GM18508 (cell line): ENCODE measurements around the gene SLC9C2.
"Not testable (repeated sequence)": the region's sequence is repeated elsewhere in the genome, so short reads cannot be mapped to it uniquely, and the experiment has no call there.

Experiments used
- ATAC-seq: cut with Tn5 transposase; IDR thresholded peaks from one replicate; pipeline ENCODE4 v1.9.1; 2021; ENCODE audit warnings: moderate number of reproducible peaks; ENCODE audit not compliant: insufficient read depth, unreplicated experiment

The SLC9C2 gene

DNA sequence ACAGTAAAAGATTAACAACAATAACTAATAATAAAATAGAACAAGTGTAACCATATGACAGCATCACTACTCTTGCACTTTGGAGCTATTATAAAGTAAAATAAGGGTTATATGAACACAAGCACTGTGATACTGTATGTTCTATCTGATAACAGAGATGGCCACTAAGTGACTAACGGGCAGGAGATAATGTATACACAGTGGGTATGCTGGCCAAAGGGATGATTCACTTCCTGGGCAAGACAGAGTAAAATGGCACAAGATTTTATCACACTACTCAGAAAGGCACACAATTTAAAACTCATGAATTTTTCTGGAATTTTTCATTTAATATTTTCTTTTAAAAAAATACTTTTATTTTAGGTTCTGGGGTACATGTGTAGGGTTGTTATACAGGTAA lies 12.3 kb downstream of the SLC9C2 start:
- no peak for ATAC-seq

DNA sequence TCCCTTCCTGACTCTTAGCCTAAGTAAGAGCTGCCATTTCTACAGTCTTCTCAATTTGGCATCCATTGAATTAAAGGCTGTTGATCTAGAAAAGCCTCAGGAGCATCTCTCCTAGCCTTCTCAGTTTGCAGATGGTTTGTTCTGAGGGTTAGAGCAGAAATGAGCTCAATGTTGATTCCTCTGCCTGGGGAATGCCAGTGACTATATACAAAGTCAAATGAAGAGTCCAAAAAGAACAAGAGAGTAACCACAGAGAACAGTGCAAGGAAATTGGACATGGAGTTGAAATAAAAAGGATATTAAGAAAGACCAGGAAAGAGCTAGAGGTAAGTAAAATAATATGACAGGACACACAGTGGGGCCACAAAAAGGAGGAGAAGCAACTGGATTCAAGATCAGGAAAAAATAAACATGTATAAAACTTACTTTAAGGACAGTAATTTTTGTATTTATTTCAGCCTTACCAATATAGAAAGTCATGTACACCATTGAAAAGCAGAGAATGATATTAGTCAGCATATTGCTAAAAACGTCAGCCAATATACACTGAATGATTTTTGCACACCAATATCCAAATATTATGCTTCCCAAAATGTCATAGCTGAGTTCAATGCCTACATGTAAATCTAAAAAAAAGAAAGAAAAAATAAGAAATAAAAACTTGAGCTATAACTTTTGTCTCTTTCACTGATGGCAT lies 21.3 kb downstream of the SLC9C2 start:
- ATAC-seq = no peak

DNA sequence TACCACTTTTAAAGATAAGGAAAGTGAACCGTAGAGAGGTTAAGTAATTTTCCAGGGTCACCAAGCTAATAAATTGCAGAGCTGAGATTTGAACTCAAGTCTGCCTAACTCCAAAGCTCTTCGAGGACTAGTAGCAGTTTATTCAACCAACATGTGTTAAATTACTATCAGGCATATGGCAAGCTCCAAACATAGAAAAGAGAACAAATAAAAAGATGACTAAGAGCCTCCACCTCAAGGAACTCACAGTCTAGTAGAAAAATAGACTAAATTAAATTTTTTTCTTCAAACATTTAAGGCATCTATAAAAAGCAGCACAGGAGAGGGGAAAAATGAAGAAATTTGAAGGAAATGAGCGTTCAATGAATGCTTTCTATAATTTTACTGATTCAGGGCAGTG lies 22.2 kb downstream of the SLC9C2 start:
- no peak for ATAC-seq

DNA sequence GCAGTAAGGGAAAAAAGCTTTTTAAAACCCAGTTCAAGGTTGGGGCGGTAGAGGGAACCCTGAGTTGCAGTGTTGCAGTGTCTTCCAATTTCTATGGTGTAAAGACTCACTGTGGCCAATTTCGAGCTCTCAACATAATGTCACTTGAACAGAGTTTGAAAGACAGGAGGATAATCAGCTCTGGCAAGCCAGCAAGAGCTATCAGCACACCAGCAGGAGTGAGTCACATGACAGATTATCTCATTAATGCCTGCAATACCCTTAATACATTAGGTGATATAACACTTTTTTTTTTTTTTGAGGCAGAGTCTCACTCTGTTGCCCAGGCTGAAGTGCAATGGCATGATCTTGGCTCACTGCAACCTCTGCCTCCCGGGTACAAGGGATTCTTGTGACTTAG lies 22.8 kb downstream of the SLC9C2 start:
- no peak for ATAC-seq

DNA sequence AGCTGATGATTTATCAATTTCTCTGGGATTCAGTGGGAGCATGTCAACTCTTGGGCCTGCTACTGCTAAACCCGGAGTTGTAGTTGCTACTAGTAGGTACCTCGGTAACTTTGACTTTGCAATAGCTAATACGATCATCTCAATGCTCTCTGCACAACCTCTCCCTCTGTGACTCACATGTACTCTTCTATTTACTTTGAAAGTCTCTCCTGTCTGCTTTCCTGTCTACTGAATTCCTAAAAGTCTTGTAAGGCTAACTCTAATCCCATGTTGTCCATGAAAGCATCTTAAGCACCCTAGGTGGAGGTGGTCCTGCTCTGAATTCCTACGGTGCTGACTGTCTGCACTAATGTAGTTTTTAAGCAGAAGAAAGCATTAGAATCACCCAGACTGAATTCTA lies 29.3 kb downstream of the SLC9C2 start:
- ATAC-seq = no peak

DNA sequence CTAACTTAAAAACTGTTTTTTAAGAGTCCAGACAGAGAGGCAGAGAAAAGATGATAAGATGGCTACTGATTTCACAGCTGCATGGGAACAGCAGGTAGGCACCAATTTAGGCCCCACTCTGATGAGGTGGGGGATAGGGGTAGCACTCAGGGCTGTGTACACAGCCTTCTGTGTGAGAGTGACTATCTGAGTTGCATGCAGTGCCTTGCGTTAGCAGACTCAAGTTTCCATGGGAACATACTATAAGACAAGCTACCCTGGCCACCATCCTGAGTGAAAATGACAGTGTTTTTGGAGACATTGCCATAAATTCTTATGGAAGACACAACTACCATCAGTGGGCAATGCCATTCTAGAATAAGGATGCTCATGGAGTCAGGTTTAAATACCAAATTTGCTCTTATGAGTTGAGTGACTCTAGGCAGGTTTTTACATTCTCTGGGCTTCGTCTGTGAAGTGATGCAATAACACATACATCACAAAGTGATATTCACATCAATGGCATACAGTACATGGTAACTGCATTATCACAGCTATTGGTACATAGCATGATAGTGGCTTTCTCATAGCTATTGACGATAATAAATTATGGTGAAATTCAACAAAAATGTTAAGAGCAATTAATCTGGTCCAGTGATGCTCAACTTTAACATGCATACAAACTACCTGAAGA lies 30.5 kb downstream of the SLC9C2 start:
- ATAC-seq = no peak

DNA sequence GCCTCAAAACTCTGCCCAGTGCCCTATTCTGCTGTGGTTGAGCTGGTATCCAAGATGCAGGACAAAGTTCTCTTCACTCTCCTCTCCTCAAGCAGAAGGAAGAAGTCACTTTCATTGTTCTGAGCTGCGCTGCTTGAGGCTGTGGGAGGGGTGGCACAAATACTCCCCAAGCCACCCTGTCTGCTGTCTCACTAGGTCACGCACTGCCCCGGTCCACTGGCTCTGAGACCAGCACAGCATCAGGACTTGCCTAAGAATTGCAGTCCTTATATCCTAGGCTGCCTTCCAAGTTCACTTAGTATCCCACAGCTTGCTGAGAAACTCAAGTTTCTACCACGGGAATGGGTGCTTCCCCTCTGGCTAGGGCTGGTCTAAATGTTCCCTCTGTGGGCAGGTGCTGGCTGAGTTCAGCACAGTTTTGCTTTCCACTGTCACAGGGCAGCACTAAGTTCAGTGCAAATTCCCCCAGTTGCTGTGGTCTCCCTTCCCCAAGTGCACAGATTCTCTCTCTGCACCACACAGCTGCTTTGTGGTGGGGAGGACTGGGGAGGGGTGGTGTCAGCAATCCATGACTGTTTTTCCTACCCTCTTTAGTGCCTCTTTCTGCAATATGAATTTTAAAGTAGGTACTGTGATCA lies 32.4 kb downstream of the SLC9C2 start:
- ATAC-seq = no peak

DNA sequence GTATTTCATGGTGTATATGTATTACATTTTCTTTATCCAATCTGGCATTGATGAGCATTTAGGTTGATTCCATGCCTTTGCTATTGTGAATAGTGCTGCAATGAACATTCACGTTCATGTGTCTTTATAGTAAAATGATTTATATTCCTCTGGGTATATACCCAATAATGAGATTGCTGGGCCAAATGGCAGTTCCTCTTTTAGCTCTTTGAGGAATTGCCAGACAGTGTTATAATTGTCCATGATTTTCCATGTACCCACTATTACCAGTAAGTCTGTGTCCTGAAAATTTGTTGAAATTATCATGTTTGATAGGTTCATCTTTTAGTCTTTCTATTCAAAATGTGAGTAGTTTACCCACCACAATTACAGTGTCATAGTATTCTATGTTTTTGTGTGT lies 34.4 kb downstream of the SLC9C2 start:
- ATAC-seq = no peak

DNA sequence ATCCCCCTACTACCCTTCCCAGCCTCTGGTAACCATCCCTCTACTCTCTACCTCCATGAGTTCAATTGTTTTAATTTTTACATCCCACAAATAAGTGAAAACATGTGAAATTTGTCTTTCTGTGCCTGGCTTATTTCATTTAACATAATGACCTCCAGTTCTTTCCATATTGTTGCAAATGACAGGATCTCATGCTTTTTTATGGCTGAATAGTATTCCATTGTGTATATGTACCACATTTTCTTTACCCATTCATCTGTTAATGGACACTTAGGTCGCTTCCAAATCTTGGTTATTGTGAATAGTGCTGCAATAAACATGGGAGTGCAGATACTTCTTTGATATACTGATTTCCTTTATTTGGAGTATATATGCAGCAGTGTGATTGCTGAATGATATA lies 39.0 kb downstream of the SLC9C2 start:
- ATAC-seq = not testable (repeated sequence)

DNA sequence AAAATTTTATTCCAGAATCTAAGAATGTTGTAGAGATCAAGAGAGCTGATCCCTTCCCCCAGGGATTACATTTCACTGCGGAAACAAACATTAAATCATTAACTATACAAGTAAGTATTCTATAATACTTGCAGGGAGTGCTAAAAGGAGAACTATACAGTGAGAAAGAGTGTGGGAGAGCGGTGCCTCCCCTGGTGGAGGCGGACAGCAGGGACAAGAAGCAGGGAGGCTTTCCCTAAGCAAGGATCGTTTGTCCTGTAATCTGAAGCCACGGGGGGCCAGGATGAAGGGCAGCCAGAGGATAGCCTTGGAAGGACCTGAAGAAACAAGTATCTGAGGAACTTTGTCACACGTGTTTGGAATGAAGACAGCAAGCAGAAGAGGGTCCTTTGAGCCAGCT lies 40.1 kb downstream of the SLC9C2 start:
- ATAC-seq = no peak

DNA sequence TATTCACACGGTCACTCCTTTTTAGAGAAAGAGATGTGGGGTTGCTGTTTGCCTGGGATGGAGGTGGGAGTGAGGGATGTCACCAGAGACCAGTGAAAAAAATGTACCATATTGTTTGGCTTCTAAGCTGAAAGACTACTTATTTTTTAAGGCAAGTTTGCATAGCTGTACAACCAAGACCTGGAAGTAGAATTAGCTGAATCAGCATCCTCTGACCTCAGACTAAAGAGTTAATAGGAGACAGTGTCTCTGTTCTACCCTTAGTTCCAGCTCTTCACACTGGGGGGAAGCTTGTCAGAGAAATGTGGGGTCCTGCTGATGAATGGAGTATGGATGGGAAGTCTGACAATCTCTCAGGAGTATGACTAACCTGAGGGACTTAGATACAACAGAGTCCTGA lies 41.6 kb downstream of the SLC9C2 start:
- ATAC-seq = no peak

DNA sequence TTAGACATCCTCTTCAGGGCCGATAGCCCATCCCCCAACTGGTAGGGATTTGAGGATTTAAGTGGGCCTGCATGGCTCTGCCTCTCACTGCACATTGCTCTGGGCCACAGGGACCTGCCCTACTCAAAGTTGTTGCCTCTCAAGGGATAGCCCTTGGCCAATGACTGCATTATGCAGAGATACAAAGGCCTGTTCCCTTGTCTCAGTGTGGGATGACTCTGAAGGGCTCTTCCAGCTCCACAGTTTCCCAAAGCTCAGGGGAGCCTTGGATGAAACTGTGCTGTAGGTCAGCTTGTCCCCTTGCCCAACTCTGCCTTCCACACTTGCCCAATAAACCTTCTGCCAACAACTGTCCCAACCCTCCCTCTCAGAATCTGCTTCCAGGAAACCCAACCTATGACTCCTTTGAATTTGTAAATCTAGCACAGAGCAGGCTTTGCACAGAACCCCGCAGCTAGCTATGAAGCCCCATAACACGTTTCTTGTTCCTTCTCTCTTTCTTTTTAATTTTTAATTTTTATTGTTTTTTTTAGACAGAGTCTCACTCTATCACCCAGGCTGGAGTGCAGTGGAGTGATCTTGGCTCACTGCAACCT lies 42.5 kb downstream of the SLC9C2 start:
- ATAC-seq = no peak

DNA sequence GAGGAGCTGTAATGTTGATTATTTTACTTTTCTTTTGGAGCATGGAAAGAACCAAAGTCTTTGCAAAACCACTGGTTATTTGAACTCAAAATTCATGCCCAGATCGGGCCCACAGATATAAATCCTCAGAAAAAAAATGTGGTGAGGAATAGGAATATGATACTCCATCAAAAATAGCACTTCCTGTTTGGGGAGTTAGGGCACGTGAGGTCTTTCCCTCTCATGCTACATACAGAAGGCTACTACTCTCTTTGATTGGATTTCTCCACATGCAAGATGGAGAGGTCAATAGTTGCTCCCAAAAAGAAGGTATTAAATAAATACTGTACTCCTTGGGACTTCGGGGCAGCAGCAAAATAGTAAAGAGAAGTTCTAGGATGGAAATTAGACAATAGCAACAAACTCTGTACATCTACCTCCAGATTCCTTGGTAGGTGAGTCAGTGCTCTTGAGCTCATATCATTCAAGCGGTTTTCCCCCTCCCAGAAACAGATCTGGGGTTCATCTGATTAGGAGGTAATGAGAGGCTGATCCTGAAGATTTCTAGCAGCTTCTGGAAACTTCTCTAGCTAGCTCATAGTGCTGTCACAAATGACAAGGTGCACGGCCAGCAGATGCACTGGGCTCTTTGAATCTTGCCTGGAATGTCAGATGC lies 47.1 kb downstream of the SLC9C2 start:
- no peak for ATAC-seq

DNA sequence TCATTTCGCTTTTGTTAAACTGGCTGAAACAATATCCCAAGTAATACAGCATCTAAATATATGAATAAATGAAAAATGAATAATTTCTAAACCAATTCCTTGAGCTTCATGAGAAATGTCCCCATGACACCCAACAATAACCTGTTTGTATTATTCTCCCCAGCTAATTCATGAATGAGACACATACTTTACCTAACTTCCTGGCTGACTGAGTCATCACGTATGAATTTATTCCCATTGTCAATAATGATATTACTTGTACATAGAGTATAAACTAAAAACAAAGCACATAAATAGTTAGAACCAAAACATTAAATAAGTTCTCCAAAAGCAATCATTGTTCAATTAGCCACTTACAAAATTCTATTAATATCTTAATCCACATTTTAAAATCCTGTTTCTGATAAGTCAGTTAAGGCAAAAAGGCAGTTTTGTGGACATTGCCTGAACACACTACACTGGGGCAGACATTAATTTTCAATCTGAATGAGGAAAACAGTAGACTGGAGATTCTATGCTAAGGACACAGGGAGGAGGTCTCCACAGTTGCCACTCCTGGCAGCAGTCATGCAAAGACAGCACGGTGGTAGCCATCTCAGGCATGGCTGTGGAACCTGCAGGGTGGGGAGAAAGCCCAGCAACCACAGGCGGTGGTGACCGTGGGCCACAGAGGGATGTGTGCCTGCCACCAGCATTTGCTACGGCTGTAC lies 48.2 kb downstream of the SLC9C2 start:
- ATAC-seq = no peak

DNA sequence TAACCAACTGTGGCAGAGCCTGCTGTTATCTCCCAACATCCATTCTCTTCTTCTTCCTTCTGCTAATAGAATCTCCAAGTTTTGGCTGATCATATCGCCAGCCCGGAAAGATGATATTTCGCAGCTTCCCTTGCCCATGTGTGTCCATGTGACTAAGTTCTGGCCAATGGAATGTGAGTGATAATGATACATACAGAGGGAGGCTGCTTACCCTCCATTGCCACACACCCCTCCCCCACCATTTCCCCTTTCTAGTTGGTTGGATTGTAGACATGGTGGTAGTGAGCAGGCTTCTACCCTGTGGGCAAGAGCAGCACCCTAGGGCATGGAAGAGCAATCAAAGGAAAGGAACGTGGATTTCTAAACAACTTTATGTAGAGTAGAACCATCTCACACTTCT lies 48.8 kb downstream of the SLC9C2 start:
- ATAC-seq = no peak

DNA sequence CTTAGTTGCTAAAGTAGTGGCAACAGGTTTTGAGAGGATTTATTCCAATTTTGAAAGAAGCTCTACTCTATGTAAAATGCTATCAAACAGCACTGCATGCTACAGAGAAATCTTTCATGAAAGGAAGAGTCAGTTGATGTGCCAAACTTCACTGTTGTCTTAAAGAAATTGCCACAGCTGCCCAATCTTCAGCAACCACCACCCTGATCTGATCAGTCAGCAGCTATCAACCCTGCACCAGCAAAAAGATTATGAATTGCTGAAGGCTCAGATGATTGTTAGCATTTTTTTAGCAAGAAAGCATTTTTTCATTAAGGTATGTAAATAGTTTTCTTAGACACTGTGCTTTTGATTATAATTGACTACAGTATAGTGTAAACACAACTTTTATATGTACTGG lies 49.6 kb downstream of the SLC9C2 start:
- no peak for ATAC-seq

DNA sequence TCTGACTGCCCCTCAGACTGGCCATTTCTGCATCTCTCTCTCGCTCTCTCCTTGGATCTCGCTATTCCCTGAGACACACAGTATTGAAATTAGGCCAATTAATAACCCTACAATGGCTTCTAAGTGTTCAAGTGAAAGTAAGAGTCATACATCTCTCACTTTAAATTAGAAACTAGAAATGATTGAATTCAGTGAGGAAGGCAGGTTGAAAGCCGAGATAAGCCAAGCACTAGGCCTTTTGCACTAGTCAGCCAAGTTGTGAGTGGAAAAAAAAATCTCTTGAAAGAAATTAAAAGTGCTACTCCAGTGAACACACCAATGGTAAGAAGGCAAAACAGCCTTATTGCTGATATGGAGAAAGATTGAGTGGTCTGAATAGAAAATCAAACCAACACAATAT lies 51.2 kb downstream of the SLC9C2 start:
- ATAC-seq = no peak

DNA sequence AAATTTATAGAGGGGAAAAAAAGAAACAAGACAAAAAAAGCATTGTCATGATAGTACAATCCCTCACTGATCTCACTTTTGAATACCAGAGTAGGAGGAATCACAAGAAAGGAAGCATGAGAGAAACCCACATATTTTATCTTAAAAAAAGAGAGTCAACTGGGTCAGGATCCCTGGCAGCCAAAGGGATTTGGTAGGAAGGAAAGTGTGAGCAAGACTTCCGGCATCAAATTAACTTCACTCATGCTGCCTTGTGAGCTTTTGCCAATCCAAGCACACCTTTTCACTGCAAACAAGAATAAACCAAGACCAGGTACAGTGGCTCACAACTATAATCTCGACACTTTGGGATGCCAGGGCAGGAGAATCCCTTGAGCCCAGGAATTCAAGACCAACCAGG lies 53.1 kb downstream of the SLC9C2 start:
- no peak for ATAC-seq

DNA sequence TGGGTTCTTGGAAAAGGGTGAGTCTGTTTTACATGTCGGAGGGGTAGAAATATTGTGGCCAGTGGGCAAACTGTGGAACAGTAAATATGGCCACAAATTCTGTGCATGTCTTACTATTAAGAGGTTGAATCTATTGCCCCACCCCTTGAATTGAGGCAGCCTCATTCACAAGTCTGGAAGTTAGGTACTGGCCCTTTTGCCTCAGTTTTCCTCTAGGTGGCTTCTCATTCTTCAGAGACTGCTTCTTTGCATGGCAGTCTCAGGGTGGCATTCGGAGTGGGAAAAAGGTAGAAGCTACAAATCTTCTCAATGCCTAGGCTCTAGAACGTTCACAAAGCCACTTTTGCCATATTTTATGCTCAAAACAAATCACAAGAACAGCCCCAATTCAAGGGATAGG lies 57.2 kb downstream of the SLC9C2 start:
- ATAC-seq = no peak

DNA sequence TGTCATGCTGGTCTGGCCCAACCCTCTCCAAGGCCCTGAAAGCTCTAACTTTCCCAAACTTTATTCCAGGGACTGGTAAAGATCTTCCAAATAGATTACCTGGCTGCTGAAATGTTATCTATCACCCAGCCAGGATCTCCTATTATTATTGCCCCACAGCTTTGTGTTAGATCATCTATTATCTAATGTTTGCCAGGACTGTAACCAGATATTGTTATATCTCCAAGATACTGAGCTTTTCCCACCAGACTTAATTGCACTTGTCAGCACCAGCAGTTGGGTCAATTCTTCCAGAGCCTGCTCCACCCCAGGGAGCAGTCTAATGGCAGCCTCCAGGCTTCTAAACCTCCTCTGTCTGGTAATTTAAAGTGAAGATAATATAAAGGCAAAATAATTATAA lies 66.6 kb downstream of the SLC9C2 start:
- no peak for ATAC-seq
